Endothelial cell of umbilical vein (primary cell): ENCODE data around the gene PNPLA5. TPM values are rescaled to one million over a fixed set of nuclear protein-coding genes. Genes with fewer than 3 reads are reported as not detected.

Source experiments
- BruUV-seq: library from RNA; stranded (reverse); fragments of 400-500 nt; replicated peaks from 2 replicates; lab custom pipeline; 2021; lab: Mats Ljungman, UMichigan
- CTCF ChIA-PET: fragments of 300-600, 350-600 bp; sonication (Branson Sonifier 250); formaldehyde crosslinking; loops from one replicate; lab custom pipeline; 2021; ENCODE audit warnings: antibody characterized with exemption, inconsistent platforms; lab: Charles Lee
- POLR2A ChIA-PET: fragments of 300-600, 350-600 bp; sonication (Branson Sonifier 250); formaldehyde crosslinking; loops from one replicate; lab custom pipeline; 2021; ENCODE audit warnings: antibody characterized with exemption, inconsistent platforms; lab: Charles Lee
- DNase-seq: peaks from one replicate; pipeline ENCODE4 v3.0.0-alpha.2; 2011; ENCODE audit warnings: low read depth, low spot score
- FAIRE-seq: peaks from 2 replicates; lab custom pipeline; 2011; peaks lifted over from hg19 to GRCh38; lab: Jason Lieb, UNC
- H2AFZ ChIP-seq: 2 replicates; pipeline ENCODE4 v1.6.0; 2012; ENCODE audit warnings: low read depth, low read length, control low read depth, inconsistent platforms
- H3K27ac ChIP-seq: 2 replicates; pipeline ENCODE4 v1.5.1; 2011; ENCODE audit warnings: low read depth, mild to moderate bottlenecking, control low read depth, low read length, moderate library complexity; ENCODE audit not compliant: insufficient read depth
- H3K27me3 ChIP-seq, 2 experiments: 2 replicates each; pipeline versions ENCODE4 v1.6.0 to v1.6.1; 2011; ENCODE audit warnings: low read length in 2 of 2, mixed read lengths in 1 of 2; ENCODE audit not compliant: control insufficient read depth in 2 of 2, insufficient read depth in 2 of 2
- H3K36me3 ChIP-seq, 2 experiments: 2 replicates in 1 of 2; 3 replicates in 1 of 2; pipeline ENCODE4 v1.5.1; 2011; ENCODE audit warnings: low read length in 2 of 2, mild to moderate bottlenecking in 1 of 2, moderate library complexity in 1 of 2; ENCODE audit not compliant: control insufficient read depth in 2 of 2, insufficient read depth in 2 of 2; ENCODE audit errors: extremely low read depth in 1 of 2
- H3K4me1 ChIP-seq: 3 replicates; pipeline ENCODE4 v1.5.1; 2011; ENCODE audit warnings: mild to moderate bottlenecking, low read length; ENCODE audit not compliant: control insufficient read depth, insufficient read depth; ENCODE audit errors: extremely low read depth
- H3K4me2 ChIP-seq: 2 replicates; pipeline ENCODE4 v1.6.1; 2011; ENCODE audit warnings: low read length, control low read depth, mixed read lengths; ENCODE audit not compliant: insufficient read depth
- H3K4me3 ChIP-seq, 3 experiments: fragments of 200-600 bp in 1 of 3; sonication (generic), shearing (Covaris generic) in 1 of 3; replicated peaks in 1 of 3; 2 replicates each; pipeline ENCODE4 v1.5.1; 2011 to 2016; ENCODE audit warnings: control low read depth in 3 of 3, low read length in 3 of 3, mild to moderate bottlenecking in 2 of 3, inconsistent platforms in 1 of 3, low read depth in 1 of 3, moderate library complexity in 1 of 3; ENCODE audit not compliant: insufficient read depth in 1 of 3
- H3K79me2 ChIP-seq: 2 replicates; pipeline ENCODE4 v1.6.0; 2012; ENCODE audit warnings: low read length, inconsistent platforms; ENCODE audit not compliant: control insufficient read depth, insufficient read depth
- H3K9ac ChIP-seq: replicated peaks from 2 replicates; pipeline ENCODE3; 2011; ENCODE audit warnings: low read length, control low read depth; ENCODE audit not compliant: insufficient read depth; ENCODE audit errors: extremely low read depth
- H3K9me1 ChIP-seq: replicated peaks from 3 replicates; pipeline ENCODE4 v1.6.0; 2011; ENCODE audit warnings: mild to moderate bottlenecking, low read length; ENCODE audit not compliant: control insufficient read depth, insufficient read depth; ENCODE audit errors: extremely low read depth
- H3K9me3 ChIP-seq: replicated peaks from 2 replicates; pipeline ENCODE4 v1.5.1; 2012; ENCODE audit warnings: low read length, inconsistent platforms; ENCODE audit not compliant: control insufficient read depth, insufficient read depth
- H4K20me1 ChIP-seq: replicated peaks from 2 replicates; pipeline ENCODE3; 2011; ENCODE audit warnings: mild to moderate bottlenecking, low read length; ENCODE audit not compliant: control insufficient read depth, insufficient read depth; ENCODE audit errors: extremely low read depth
- CTCF ChIP-seq, 2 donors: IDR thresholded peaks; 1 replicate in 1 of 2; 2 replicates in 1 of 2; pipeline ENCODE4 v1.5.1; 2011; ENCODE audit warnings: low read length in 2 of 2, mild to moderate bottlenecking in 2 of 2, moderate library complexity in 2 of 2, control low read depth in 1 of 2, inconsistent platforms in 1 of 2, low read depth in 1 of 2; ENCODE audit not compliant: insufficient read depth in 1 of 2; ENCODE audit errors: extremely low read depth in 1 of 2
- EZH2 ChIP-seq: IDR thresholded peaks from 2 replicates; pipeline ENCODE4 v1.6.1; 2012; ENCODE audit warnings: borderline replicate concordance, low read depth, mild to moderate bottlenecking, moderate library complexity, low read length, inconsistent platforms; ENCODE audit not compliant: severe bottlenecking
- FOS ChIP-seq: IDR thresholded peaks from 2 replicates; pipeline ENCODE4 v1.6.1; 2011; ENCODE audit warnings: mild to moderate bottlenecking, low read length, moderate library complexity, borderline replicate concordance; ENCODE audit not compliant: insufficient read depth
- GATA2 ChIP-seq: IDR thresholded peaks from 2 replicates; pipeline ENCODE4 v1.7.0; 2011; ENCODE audit warnings: low read depth, mild to moderate bottlenecking, moderate library complexity, mixed read lengths, low read length; ENCODE audit not compliant: insufficient read length, insufficient read depth
- JUN ChIP-seq: IDR thresholded peaks from 2 replicates; pipeline ENCODE4 v1.6.1; 2011; ENCODE audit warnings: borderline replicate concordance, low read depth; ENCODE audit not compliant: insufficient read length, insufficient read depth
- MAX ChIP-seq: IDR thresholded peaks from 2 replicates; pipeline ENCODE4 v1.6.1; 2011; ENCODE audit not compliant: insufficient read depth, insufficient read length
- MYC ChIP-seq: IDR thresholded peaks from one replicate; pipeline ENCODE4 v1.6.1; 2011; ENCODE audit warnings: mild to moderate bottlenecking, low read depth, low read length
- POLR2A ChIP-seq: IDR thresholded peaks from 2 replicates; pipeline ENCODE4 v1.6.1; 2012; ENCODE audit warnings: low read depth, mild to moderate bottlenecking, control low read depth, low read length
- POLR2AphosphoS5 ChIP-seq: IDR thresholded peaks from 2 replicates; pipeline ENCODE4 v1.6.1; 2012; ENCODE audit warnings: low read depth, mild to moderate bottlenecking, control low read depth, low read length, moderate library complexity; ENCODE audit not compliant: insufficient read depth
- dilution Hi-C: fragments of 300-500 bp; cut with MboI; formaldehyde crosslinking; loops from one replicate; pipeline ENCODE4 v1.15.0; 2019; ENCODE audit warnings: low sequenced_read_pairs; ENCODE audit not compliant: extremely low pct_ligation_motif_present
- intact Hi-C: fragments of 100-400 bp; cut with micrococcal nuclease; formaldehyde crosslinking; loops from one replicate; pipeline ENCODE4 v1.10.0; 2022
- polyA plus RNA-seq, 4 experiments: library from polyadenylated mRNA; depleted of rRNA in 3 of 4; stranded (reverse) in 3 of 4; unstranded in 1 of 4; fragments of >200 nt; gene quantifications; 2 replicates each; pipeline versions ENCODE4 v1.2.1 to v1.2.3, GENCODE V29; 2011 to 2012; ENCODE audit warnings: missing spikeins in 1 of 4
- total RNA-seq: library from RNA; stranded (reverse); gene quantifications from 2 replicates; pipeline ENCODE4 v1.2.3, GENCODE V29; 2021

The PNPLA5 gene
- total and polyA plus RNA-seq, 2 donors (not counting 3 experiments of a cell fraction or from before 2014, with no cell fraction given): not detected

- FAIRE-seq (no peak), DNase-seq (no peak)
- CTCF ChIA-PET: interaction anchor here (1.7 kb wide), 1 partner anchor 33 kb away, joined by 6 read pairs; no protein-coding TSS in a partner anchor
- H3K9me3 ChIP-seq: no peaks in the 10 kb centered on the region
- no TSS peak for BruUV-seq
- no peak overlapping the region for H2AFZ ChIP-seq
- H3K36me3 ChIP-seq: no peaks in the 10 kb centered on the region
- POLR2A ChIA-PET: no interaction called here
- H3K4me2 ChIP-seq: no peak overlapping the region
- peaks cover 5% of the 10 kb centered on the region for H3K4me1 ChIP-seq
- no peak for TF ChIP-seq EZH2
- no peak for TF ChIP-seq MYC
- no peak for TF ChIP-seq POLR2AphosphoS5
- no peak for TF ChIP-seq POLR2A
- TF ChIP-seq FOS: no peak
- no peaks in the 10 kb centered on the region for H3K27me3 ChIP-seq
- H3K9me1 ChIP-seq: no peaks in the 10 kb centered on the region
- no peaks in the 10 kb centered on the region for H3K79me2 ChIP-seq
- H3K9ac ChIP-seq: no peak overlapping the region
- no peaks in the 10 kb centered on the region for H4K20me1 ChIP-seq
- H3K27ac ChIP-seq: no peak overlapping the region
- dilution Hi-C loops (no loop called here), intact Hi-C loops (no loop called here)
- no peak overlapping the region for H3K4me3 ChIP-seq
Observed at GRCh38 chr22:43851979-43852307, 39.9 kb downstream of the PNPLA5 start.

GRCh38 chr22:43851058-43851978 is 40.5 kb downstream of the PNPLA5 start:
- H3K9me1 ChIP-seq: no peaks in the 10 kb centered on the region
- H2AFZ ChIP-seq: no peak overlapping the region
- CTCF ChIA-PET: no interaction called here
- BruUV-seq: no TSS peak
- H3K9ac ChIP-seq: no peak overlapping the region
- dilution Hi-C loops: no loop called here
- no peaks in the 10 kb centered on the region for H3K79me2 ChIP-seq
- H4K20me1 ChIP-seq: no peaks in the 10 kb centered on the region
- TF ChIP-seq POLR2AphosphoS5: no peak
- no peak for TF ChIP-seq JUN
- no peak for TF ChIP-seq EZH2
- TF ChIP-seq POLR2A: no peak
- TF ChIP-seq MAX: no peak
- TF ChIP-seq FOS: no peak
- no peak for TF ChIP-seq GATA2
- no peak for TF ChIP-seq MYC
- no peak for TF ChIP-seq CTCF (IDR thresholded peaks at IDR 0.05; ENCODE audit: extremely low read depth in 1 of 2, insufficient read depth in 1 of 2, low read depth in 1 of 2, low read length in 2 of 2)
- no peak overlapping the region for H3K4me3 ChIP-seq
- no peak for FAIRE-seq
- H3K4me2 ChIP-seq: no peak overlapping the region
- H3K27ac ChIP-seq: no peak overlapping the region
- DNase-seq: no peak
- H3K9me3 ChIP-seq: no peaks in the 10 kb centered on the region
- no peaks in the 10 kb centered on the region for H3K27me3 ChIP-seq
- H3K4me1 ChIP-seq: peaks cover 9% of the 10 kb centered on the region
- POLR2A ChIA-PET: no interaction called here
- no peaks in the 10 kb centered on the region for H3K36me3 ChIP-seq
- intact Hi-C loops: no loop called here
